Adrenal gland (tissue), 12 donors: ENCODE measurements around the gene ARID4B. TPM values are rescaled to one million over a fixed set of nuclear protein-coding genes. Genes with fewer than 3 reads are reported as not detected.
"Not testable (repeated sequence)": the region's sequence is repeated elsewhere in the genome, so short reads cannot be mapped to it uniquely, and the experiment has no call there.

Experiments
- DNase-seq, 7 donors: peaks; one replicate each; pipeline ENCODE4 v3.0.0-alpha.2; 2019 to 2020
- H3K27ac ChIP-seq, 5 donors: fragments of 200-600 bp; sonication (generic) in 4 of 5; 1 replicate in 3 of 5; 2 replicates in 2 of 5; pipeline versions ENCODE4 v1.5.1 to v1.8.0; 2016 to 2020; ENCODE audit warnings: mild to moderate bottlenecking in 1 of 5
- H3K27me3 ChIP-seq: fragments of 200-600 bp; 2 replicates; pipeline ENCODE4 v1.8.0; 2021
- H3K36me3 ChIP-seq, 2 donors: fragments of 200-600 bp; replicated peaks in 1 of 2; 1 replicate in 1 of 2; 2 replicates in 1 of 2; pipeline versions ENCODE4 v1.5.1 to v1.8.0; 2018 to 2022
- H3K4me1 ChIP-seq, 2 donors: fragments of 200-600 bp; replicated peaks in 1 of 2; 1 replicate in 1 of 2; 2 replicates in 1 of 2; pipeline versions ENCODE4 v1.5.1 to v1.8.0; 2018 to 2021
- H3K4me3 ChIP-seq, 4 donors: fragments of 200-600 bp; sonication (generic) in 3 of 4; one replicate each; pipeline ENCODE4 v1.5.1; 2016 to 2018
- H3K9me3 ChIP-seq, 3 donors: fragments of 200-600 bp; sonication (generic) in 1 of 3; replicated peaks in 1 of 3; 1 replicate in 2 of 3; 2 replicates in 1 of 3; pipeline versions ENCODE4 v1.5.1 to v1.8.0; 2016 to 2021
- CTCF ChIP-seq, 6 experiments: fragments of 450-650 bp in 4 of 6; fragments of 200-600 bp in 2 of 6; sonication (generic) in 1 of 6; IDR thresholded peaks; 1 replicate in 5 of 6; 2 replicates in 1 of 6; pipeline versions ENCODE4 v1.5.1 to v1.8.0; 2016 to 2021; ENCODE audit warnings: antibody characterized with exemption in 6 of 6, mild to moderate bottlenecking in 2 of 6, moderate library complexity in 1 of 6
- POLR2A ChIP-seq, 2 donors: fragments of 450-650 bp; IDR thresholded peaks; one replicate each; pipeline ENCODE4 v1.6.1; 2017; ENCODE audit warnings: antibody characterized with exemption in 2 of 2, mild to moderate bottlenecking in 2 of 2, moderate library complexity in 1 of 2
- WGBS, 4 donors: extraction: QIAGEN DNeasy Blood & Tissue Kit in 2 of 4; methylation state at CpG; one replicate each; pipeline versions ENCODE4 v1.1.5 to v1.1.7; 2013 to 2017; 5-methylcytosine and 5-hydroxymethylcytosine counted together
- intact Hi-C, 2 donors: fragments of 100-400 bp; cut with DNase I; formaldehyde crosslinking; loops; one replicate each; pipeline versions ENCODE4 v1.14.1 to v1.15.0; 2022 to 2023
- polyA plus RNA-seq, 3 donors: library from polyadenylated mRNA; stranded (reverse); fragments of 200-250 nt in 2 of 3; fragments of 350-450 nt in 1 of 3; fragmentation: Illumina TruSeq in 1 of 3; extraction: RNeasy Lipid Tissue Mini Kit (QIAGEN cat#74804) in 1 of 3; gene quantifications; one replicate each; pipeline ENCODE4 v1.2.3, GENCODE V29; 2013 to 2014
- total RNA-seq, 9 donors: library from RNA; depleted of rRNA in 4 of 9; stranded (reverse); fragments of >200 nt in 4 of 9; fragments of 120-200 nt in 1 of 9; fragmentation: NEBNext Ultra II Directional in 1 of 9; extraction: Animal tissue kit (Norgen Biotek cat#: 25700) in 1 of 9; gene quantifications; one replicate each; pipeline versions ENCODE4 v1.1.0 to v1.2.4, GENCODE V29; 2013 to 2023
- donor health status: healthy with polysubstance abuse.
- donor health status: Bipolar disorder and iron deficiency.
- donor health status: DM: yes; HTN: yes; CAD: no.
- donor health status: DM: no; HTN: no; CAD: no.
- donor health status: DM: no; HTN: no; CAD: no.
- donor health status: DM: yes; HTN: yes; CAD: no.

Gene ARID4B
- total and polyA plus RNA-seq, 12 donors = 12.4 to 44.0 (median 28.1) TPM

DNA sequence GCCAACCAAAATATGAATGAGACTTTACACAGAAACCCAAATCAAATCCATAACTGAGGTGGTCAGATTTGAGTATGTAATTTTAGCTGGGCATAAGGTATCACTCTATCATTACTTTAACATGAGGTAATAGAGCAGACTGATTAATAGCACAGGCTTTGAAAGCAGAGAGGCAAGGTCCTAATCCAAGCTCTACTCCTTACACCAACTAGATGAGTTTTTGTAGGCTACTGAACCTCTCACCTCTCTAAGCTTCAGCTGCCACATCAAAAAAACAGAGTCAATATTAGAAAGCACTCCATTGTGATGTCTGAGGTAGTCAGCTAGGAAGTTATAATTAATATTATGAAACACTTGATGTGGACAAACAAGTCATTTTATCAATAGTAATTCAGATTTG, 63.7 kb downstream of the ARID4B start:
- no peak for DNase-seq
- intact Hi-C loops = loop anchor here in 1 of 2 donors (5.0 kb wide), 1 partner anchor 58 kb away; no protein-coding TSS in a partner anchor
- H3K9me3 ChIP-seq = no peaks in the 10 kb centered on the region
- no peaks in the 10 kb centered on the region for H3K36me3 ChIP-seq
- no peaks in the 10 kb centered on the region for H3K27me3 ChIP-seq
- H3K4me1 ChIP-seq = peaks cover 0 to 38% of the 10 kb centered on the region in 2 donors
- TF ChIP-seq POLR2A (IDR thresholded peaks at IDR 0.05) (no peak), CTCF (IDR thresholded peaks at IDR 0.05) (no peak)
- H3K27ac ChIP-seq = no peak overlapping the region
- no peak overlapping the region for H3K4me3 ChIP-seq

DNA sequence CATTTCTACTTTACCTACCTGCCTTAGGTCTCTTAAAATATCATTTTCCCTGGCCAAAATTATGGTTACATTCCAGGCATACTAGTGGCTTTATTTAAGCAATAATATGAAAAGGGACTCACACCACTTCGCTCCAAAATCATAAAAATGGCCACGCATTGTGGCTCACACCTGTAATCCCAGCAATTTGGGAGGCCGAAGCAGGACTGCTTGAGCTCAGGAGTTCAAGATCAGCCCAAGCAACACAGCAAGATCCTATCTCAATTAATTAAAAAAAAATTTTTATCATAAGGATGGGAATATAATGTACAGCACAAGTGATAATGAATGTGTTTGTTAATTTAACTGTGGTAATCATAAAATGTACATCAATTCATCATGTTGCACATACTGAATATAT, 65.4 kb downstream of the ARID4B start:
- H3K27ac ChIP-seq = no peak overlapping the region
- intact Hi-C loops = loop anchor here in 1 of 2 donors (5.0 kb wide), 1 partner anchor 60 kb away; no protein-coding TSS in a partner anchor
- H3K4me3 ChIP-seq = no peak overlapping the region
- no peak for DNase-seq
- H3K9me3 ChIP-seq = no peaks in the 10 kb centered on the region
- 97 to 99% (median 98%) methylated on average over 3 of the region's 3 CpGs for WGBS, 4 donors
- H3K27me3 ChIP-seq = no peaks in the 10 kb centered on the region
- TF ChIP-seq POLR2A (IDR thresholded peaks at IDR 0.05) (no peak), CTCF (IDR thresholded peaks at IDR 0.05) (no peak)
- peaks cover 0 to 33% of the 10 kb centered on the region in 2 donors for H3K4me1 ChIP-seq
- H3K36me3 ChIP-seq = peaks cover 0 to 4% of the 10 kb centered on the region in 2 donors

GRCh38 chr1:235261243-235261642, 66.7 kb downstream of the ARID4B start:
- Histone ChIP-seq H3K9me3 (no peaks in the 10 kb centered on the region), H3K36me3 (peaks cover 0 to 4% of the 10 kb centered on the region in 2 donors), H3K27ac (no peak overlapping the region), H3K27me3 (no peaks in the 10 kb centered on the region), H3K4me3 (no peak overlapping the region), H3K4me1 (peaks cover 0 to 30% of the 10 kb centered on the region in 2 donors)
- TF ChIP-seq POLR2A (IDR thresholded peaks at IDR 0.05) (no peak), CTCF (IDR thresholded peaks at IDR 0.05) (no peak)
- DNase-seq = no peak
- intact Hi-C loops = loop anchor here in 1 of 2 donors (5.0 kb wide), 1 partner anchor 61 kb away; no protein-coding TSS in a partner anchor
- WGBS, 4 donors = 93 to 94% (median 94%) methylated on average over 4 of the region's 4 CpGs

DNA sequence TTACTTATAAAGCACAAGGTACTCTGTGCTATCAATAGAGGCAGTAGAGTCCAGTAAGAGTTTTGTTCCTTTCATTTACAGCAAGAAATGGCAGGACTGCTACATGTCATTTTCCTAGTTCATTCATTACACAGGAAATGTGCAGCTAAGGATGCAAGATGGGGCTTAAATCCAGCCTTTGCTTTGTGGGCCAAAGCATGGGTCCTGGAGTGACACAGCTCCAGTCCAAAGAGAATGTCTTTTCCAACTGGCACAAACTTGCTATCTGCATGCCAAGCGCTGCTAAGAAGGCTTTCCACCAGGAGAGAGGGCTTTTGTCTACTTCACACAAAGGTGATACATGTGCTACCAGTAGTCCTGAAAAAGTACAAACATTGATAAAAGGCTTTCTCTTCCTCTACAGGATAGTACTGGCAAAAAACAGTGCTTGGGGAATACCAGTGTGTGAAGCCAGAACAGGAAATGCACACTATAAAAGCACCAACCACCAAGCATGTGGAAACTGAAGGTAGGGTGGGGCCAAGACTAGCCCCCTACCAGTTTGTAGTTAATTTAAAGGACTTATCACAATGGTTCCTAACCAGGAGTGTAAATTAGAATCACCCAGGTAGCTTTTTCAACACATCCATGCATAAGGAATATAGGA, 68.7 kb downstream of the ARID4B start:
- DNase-seq = no peak
- Histone ChIP-seq H3K9me3 (no peaks in the 10 kb centered on the region), H3K27ac (no peak overlapping the region), H3K36me3 (peaks cover 0 to 4% of the 10 kb centered on the region in 2 donors), H3K4me3 (no peak overlapping the region), H3K27me3 (no peaks in the 10 kb centered on the region), H3K4me1 (peaks cover 0 to 20% of the 10 kb centered on the region in 2 donors)
- intact Hi-C loops = no loop called here
- TF ChIP-seq CTCF (IDR thresholded peaks at IDR 0.05) = no peak
- TF ChIP-seq POLR2A (IDR thresholded peaks at IDR 0.05) = no peak
- 81 to 96% (median 91%) methylated on average over 1 of the region's 1 CpG for WGBS, 4 donors

GRCh38 chr1:235258068-235258467, 69.9 kb downstream of the ARID4B start:
- H3K9me3 ChIP-seq, H3K4me3 ChIP-seq, intact Hi-C loops, H3K27ac ChIP-seq, H3K27me3 ChIP-seq, H3K36me3 ChIP-seq, DNase-seq: not testable (repeated sequence)
- peaks cover 0 to 24% of the 10 kb centered on the region in 2 donors for H3K4me1 ChIP-seq
- WGBS, 4 donors = 88 to 92% (median 89%) methylated on average over 6 of the region's 6 CpGs
